GM12801 (cell line): ENCODE data around the gene SLC39A3.

Experiments used
- CTCF ChIP-seq: IDR thresholded peaks from one replicate; pipeline ENCODE4 v1.5.1; 2011; ENCODE audit warnings: control low read depth; ENCODE audit not compliant: insufficient read length; ENCODE audit errors: extremely low read depth

SLC39A3 gene

GRCh38 chr19:2766594-2767372 is 27.0 kb upstream of the SLC39A3 start:
- no peak for TF ChIP-seq CTCF

GRCh38 chr19:2765376-2765775 is 25.6 kb upstream of the SLC39A3 start:
- no peak for TF ChIP-seq CTCF

- no peak for TF ChIP-seq CTCF
Measured at GRCh38 chr19:2764945-2765344, 25.1 kb upstream of the SLC39A3 start.

GRCh38 chr19:2763687-2764086 is 23.9 kb upstream of the SLC39A3 start:
- TF ChIP-seq CTCF: no peak

GRCh38 chr19:2762783-2763496 is 23.1 kb upstream of the SLC39A3 start:
- TF ChIP-seq CTCF: no peak

GRCh38 chr19:2761876-2762782 is 22.3 kb upstream of the SLC39A3 start:
- no peak for TF ChIP-seq CTCF

GRCh38 chr19:2761309-2761677 is 21.5 kb upstream of the SLC39A3 start:
- TF ChIP-seq CTCF: no peak
